IMR-90 (cell line): Measurements from ENCODE around the gene TBCD. TPM values are rescaled to one million over a fixed set of nuclear protein-coding genes. Genes with fewer than 3 reads are reported as not detected.

Experiments used
- ATAC-seq: fragments of 200-7000 bp; cut with Tn5 transposase; 2 replicates; pipeline ENCODE4 v1.9.1; 2020; ENCODE audit warnings: low read depth, mild to moderate bottlenecking, moderate library complexity
- BruUV-seq: library from RNA; stranded (reverse); fragments of 400-500 nt; replicated peaks from 2 replicates; lab custom pipeline; 2021; lab: Mats Ljungman, UMichigan
- CTCF ChIA-PET: fragments of 300-600 bp; formaldehyde crosslinking; extraction: SDS; loops from one replicate; lab custom pipeline; 2021; ENCODE audit warnings: antibody characterized with exemption; lab: Yijun Ruan, JAX
- POLR2A ChIA-PET: fragments of 300-600 bp; sonication (Branson Sonifier 250); formaldehyde crosslinking; loops from one replicate; lab custom pipeline; 2022; ENCODE audit warnings: antibody characterized with exemption; ENCODE audit not compliant: unreplicated experiment; lab: Charles Lee
- DNase-seq: peaks from one replicate; pipeline ENCODE4 v3.0.0; 2013
- H2AFZ ChIP-seq: replicated peaks from 2 replicates; pipeline ENCODE3; 2013; ENCODE audit warnings: low read length, mild to moderate bottlenecking; ENCODE audit not compliant: poor library complexity
- H2AK5ac ChIP-seq: 2 replicates; pipeline ENCODE4 v1.6.1; 2013; ENCODE audit warnings: low read depth, low read length, inconsistent platforms
- H2AK9ac ChIP-seq: replicated peaks from 2 replicates; pipeline ENCODE3; 2013; ENCODE audit warnings: mild to moderate bottlenecking, low read depth, low read length, moderate library complexity; ENCODE audit not compliant: poor library complexity
- H2BK120ac ChIP-seq: 2 replicates; pipeline ENCODE4 v1.6.1; 2013; ENCODE audit warnings: low read depth, low read length, inconsistent platforms
- H2BK15ac ChIP-seq: 3 replicates; pipeline ENCODE4 v1.6.1; 2013; ENCODE audit warnings: low read depth, low read length, inconsistent platforms
- H2BK20ac ChIP-seq: 2 replicates; pipeline ENCODE4 v1.6.1; 2013; ENCODE audit warnings: low read depth, mild to moderate bottlenecking, inconsistent platforms, low read length, moderate library complexity
- H2BK5ac ChIP-seq: 2 replicates; pipeline ENCODE4 v1.6.1; 2013; ENCODE audit warnings: mild to moderate bottlenecking, low read depth, low read length, inconsistent platforms; ENCODE audit not compliant: poor library complexity, severe bottlenecking
- H3K14ac ChIP-seq: replicated peaks from 2 replicates; pipeline ENCODE4 v1.6.1; 2013; ENCODE audit warnings: low read depth, low read length, inconsistent platforms
- H3K18ac ChIP-seq: 2 replicates; pipeline ENCODE4 v1.6.1; 2013; ENCODE audit warnings: low read depth, low read length, control low read depth
- H3K23ac ChIP-seq: 2 replicates; pipeline ENCODE4 v1.6.1; 2013; ENCODE audit warnings: low read depth, low read length, inconsistent platforms
- H3K27ac ChIP-seq: 2 replicates; pipeline ENCODE4 v1.5.1; 2013; ENCODE audit warnings: mild to moderate bottlenecking, control low read depth, low read length; ENCODE audit not compliant: insufficient read depth
- H3K27me3 ChIP-seq: 2 replicates; pipeline ENCODE4 v1.6.1; 2013; ENCODE audit warnings: low read length; ENCODE audit not compliant: control insufficient read depth, insufficient read depth
- H3K36me3 ChIP-seq: 2 replicates; pipeline ENCODE4 v1.6.1; 2013; ENCODE audit warnings: low read length, mixed read lengths; ENCODE audit not compliant: control insufficient read depth, insufficient read depth
- H3K4ac ChIP-seq: 2 replicates; pipeline ENCODE4 v1.6.1; 2013; ENCODE audit warnings: low read depth, low read length, inconsistent platforms
- H3K4me1 ChIP-seq: 2 replicates; pipeline ENCODE4 v1.6.1; 2013; ENCODE audit warnings: low read length, mixed read lengths; ENCODE audit not compliant: control insufficient read depth, insufficient read depth
- H3K4me2 ChIP-seq: 2 replicates; pipeline ENCODE4 v1.6.1; 2013; ENCODE audit warnings: low read depth, mild to moderate bottlenecking, control low read depth, low read length, moderate library complexity
- H3K4me3 ChIP-seq: 2 replicates; pipeline ENCODE4 v1.5.1; 2013; ENCODE audit warnings: low read depth, mild to moderate bottlenecking, control low read depth, low read length, moderate library complexity; ENCODE audit not compliant: insufficient read depth
- H3K56ac ChIP-seq: 2 replicates; pipeline ENCODE4 v1.6.1; 2013; ENCODE audit warnings: low read length, inconsistent platforms; ENCODE audit not compliant: insufficient read depth; ENCODE audit errors: extremely low read depth
- H3K79me1 ChIP-seq, 2 experiments: 2 replicates each; pipeline ENCODE4 v1.6.1; 2013; ENCODE audit warnings: low read length in 2 of 2, inconsistent platforms in 1 of 2, low read depth in 1 of 2
- H3K9ac ChIP-seq: 2 replicates; pipeline ENCODE4 v1.6.1; 2013; ENCODE audit warnings: low read depth, low read length, control low read depth
- H3K9me1 ChIP-seq: 2 replicates; pipeline ENCODE4 v1.6.1; 2013; ENCODE audit warnings: low read length, inconsistent platforms; ENCODE audit not compliant: insufficient read depth
- H3K9me3 ChIP-seq: 2 replicates; pipeline ENCODE4 v1.6.1; 2013; ENCODE audit warnings: low read length; ENCODE audit not compliant: control insufficient read depth, insufficient read depth
- H4K20me1 ChIP-seq: 2 replicates; pipeline ENCODE4 v1.6.1; 2013; ENCODE audit warnings: low read length, inconsistent platforms; ENCODE audit not compliant: insufficient read depth
- H4K5ac ChIP-seq: 2 replicates; pipeline ENCODE4 v1.6.1; 2013; ENCODE audit warnings: mild to moderate bottlenecking, low read depth, low read length, control low read depth
- H4K8ac ChIP-seq, 2 experiments: 2 replicates each; pipeline ENCODE4 v1.6.1; 2013; ENCODE audit warnings: low read depth in 2 of 2, low read length in 2 of 2, control low read depth in 1 of 2, inconsistent platforms in 1 of 2
- H4K91ac ChIP-seq: 2 replicates; pipeline ENCODE4 v1.6.1; 2013; ENCODE audit warnings: low read depth, low read length, inconsistent platforms; ENCODE audit not compliant: insufficient read depth
- BHLHE40 ChIP-seq: fragments of 150-350 bp; IDR thresholded peaks from 2 replicates; pipeline ENCODE4 v1.6.1; 2016; ENCODE audit warnings: mild to moderate bottlenecking, low read depth, low read length
- CEBPB ChIP-seq: IDR thresholded peaks from 2 replicates; pipeline ENCODE4 v1.6.1; 2012; ENCODE audit warnings: low read depth, low read length, improper control_type of control experiment
- CHD1 ChIP-seq: IDR thresholded peaks from 2 replicates; pipeline ENCODE4 v1.6.1; 2012; ENCODE audit warnings: low read depth, low read length, improper control_type of control experiment
- CTCF ChIP-seq: conservative IDR thresholded peaks from 2 replicates; pipeline ENCODE4 v1.5.1; 2012; ENCODE audit warnings: mild to moderate bottlenecking, low read depth, low read length, improper control_type of control experiment
- FOS ChIP-seq: fragments of 150-350 bp; IDR thresholded peaks from 2 replicates; pipeline ENCODE4 v1.6.1; 2016; ENCODE audit warnings: low read depth, low read length
- MAFK ChIP-seq: IDR thresholded peaks from 2 replicates; pipeline ENCODE4 v1.6.1; 2012; ENCODE audit warnings: low read depth, low read length, improper control_type of control experiment
- MAZ ChIP-seq: IDR thresholded peaks from 2 replicates; pipeline ENCODE4 v1.6.1; 2012; ENCODE audit warnings: low read depth, mild to moderate bottlenecking, low read length, improper control_type of control experiment, moderate library complexity, borderline replicate concordance
- MXI1 ChIP-seq: IDR thresholded peaks from 2 replicates; pipeline ENCODE4 v1.6.1; 2012; ENCODE audit warnings: low read depth, mild to moderate bottlenecking, low read length, moderate library complexity, borderline replicate concordance
- NFE2L2 ChIP-seq: fragments of 150-350 bp; IDR thresholded peaks from 2 replicates; pipeline ENCODE4 v1.6.1; 2016; ENCODE audit warnings: low read depth, mild to moderate bottlenecking, low read length
- POLR2A ChIP-seq: IDR thresholded peaks from 2 replicates; pipeline ENCODE4 v1.6.1; 2012; ENCODE audit warnings: mild to moderate bottlenecking, low read depth, low read length
- RAD21 ChIP-seq: IDR thresholded peaks from 2 replicates; pipeline ENCODE4 v1.6.1; 2012; ENCODE audit warnings: low read length, improper control_type of control experiment
- RFX5 ChIP-seq: IDR thresholded peaks from 2 replicates; pipeline ENCODE4 v1.8.0; 2012; ENCODE audit warnings: low read depth, mild to moderate bottlenecking, low read length, moderate library complexity
- SMC3 ChIP-seq: fragments of 150-350 bp; IDR thresholded peaks from 2 replicates; pipeline ENCODE4 v1.6.1; 2016; ENCODE audit warnings: low read depth, mild to moderate bottlenecking, antibody characterized with exemption, low read length, moderate library complexity
- WGBS, 2 experiments: methylation state at CpG; one replicate each; pipeline versions ENCODE4 v1.1.5 to v1.1.7; 2013; ENCODE audit warnings: missing lambda C conversion rate in 2 of 2; ENCODE audit not compliant: insufficient read length in 1 of 2; ENCODE audit errors: extremely low coverage in 2 of 2; 5-methylcytosine and 5-hydroxymethylcytosine counted together
- dilution Hi-C: fragments of 300-500 bp; cut with HindIII; formaldehyde crosslinking; loops from one replicate; pipeline ENCODE4 v1.14.3; 2018; ENCODE audit warnings: low sequenced_read_pairs; ENCODE audit not compliant: unreplicated experiment
- in situ Hi-C: fragments of 300-500 bp; cut with MboI; formaldehyde crosslinking; loops from 3 replicates; pipeline ENCODE4 v1.14.3; 2019; ENCODE audit warnings: low sequenced_read_pairs, inconsistent platforms, mixed read lengths
- intact Hi-C: fragments of 100-400 bp; cut with micrococcal nuclease; formaldehyde crosslinking; loops from 2 replicates; pipeline ENCODE4 v1.10.0; 2022
- polyA plus RNA-seq, 3 experiments: library from polyadenylated mRNA; depleted of rRNA; stranded (reverse); fragments of >200 nt; gene quantifications; 2 replicates each; pipeline ENCODE4 v1.2.3, GENCODE V29; 2012; ENCODE audit warnings: low replicate concordance in 1 of 3
- total RNA-seq: library from RNA; depleted of rRNA; stranded (reverse); fragments of >200 nt; gene quantifications from 2 replicates; pipeline ENCODE4 v1.2.3, GENCODE V29; 2012

Gene TBCD
- total and polyA plus RNA-seq, 2 of the 4 experiments (the other 2 are of a cell fraction), result 21.9 to 54.5 TPM

GRCh38 chr17:82846061-82846691 lies 94.3 kb downstream of the TBCD start:
- Histone ChIP-seq H4K8ac (no peak overlapping the region), H2AK5ac (no peak overlapping the region), H3K18ac (no peak overlapping the region), H2AFZ (no peak overlapping the region), H3K4ac (no peak overlapping the region), H2BK120ac (no peak overlapping the region), H2AK9ac (no peak overlapping the region), H3K9me1 (peaks cover 3% of the 10 kb centered on the region; the same call in 1 of the 2 replicates), H3K4me1 (no peaks in the 10 kb centered on the region), H2BK5ac (no peak overlapping the region), H3K9ac (no peak overlapping the region), H3K36me3 (0 out of 2 replicates have a peak, but pooled peaks cover 3% of the 10 kb centered on the region), H3K27me3 (no peaks in the 10 kb centered on the region), H3K56ac (no peak overlapping the region), H3K79me1 (peaks cover 0 to 20% of the 10 kb centered on the region in 2 experiments; a peak in 2 of 4 replicates), H3K14ac (no peak overlapping the region), H2BK20ac (no peak overlapping the region), H2BK15ac (no peak overlapping the region), H3K4me3 (no peak overlapping the region), H3K4me2 (no peak overlapping the region), H3K23ac (no peak overlapping the region), H3K27ac (no peak overlapping the region), H3K9me3 (no peaks in the 10 kb centered on the region), H4K91ac (no peak overlapping the region), H4K20me1 (no peaks in the 10 kb centered on the region; the same call in 1 of the 2 replicates), H4K5ac (no peak overlapping the region)
- ATAC-seq (no peak), DNase-seq (no peak)
- in situ Hi-C loops, result no loop called here
- dilution Hi-C loops, result no loop called here
- CTCF ChIA-PET, result no interaction called here
- POLR2A ChIA-PET, result no interaction called here
- no TSS peak for BruUV-seq
- WGBS, 2 experiments, result 86% methylated on average over 16 of the region's 25 CpGs; no CpG with 5 or more reads in 1 of the 2 experiments
- TF ChIP-seq MAZ (no peak), MAFK (no peak), BHLHE40 (no peak), RAD21 (no peak), SMC3 (no peak), NFE2L2 (no peak), CEBPB (no peak), POLR2A (no peak), CHD1 (no peak), FOS (no peak), CTCF (no peak), RFX5 (no peak), MXI1 (no peak)
- intact Hi-C loops, result no loop called here
